Activated CD4-positive, alpha-beta T cell treated with anti-CD3 and anti-CD28 coated beads for 36 hours (primary cell): ENCODE data around the gene EPHA4. TPM values are rescaled to one million over a fixed set of nuclear protein-coding genes. Genes with fewer than 3 reads are reported as not detected.

ENCODE experiments used
- ATAC-seq: fragments of 200-7000 bp; cut with Tn5 transposase; one replicate; pipeline ENCODE4 v1.10.0; 2021; ENCODE audit warnings: mild to moderate bottlenecking, moderate library complexity
- CTCF ChIA-PET: fragments of 350-600 bp; sonication (Branson Sonifier 250); formaldehyde crosslinking; loops from one replicate; lab custom pipeline; 2021; ENCODE audit warnings: antibody characterized with exemption; lab: Charles Lee
- POLR2A ChIA-PET: fragments of 350-600 bp; sonication (Branson Sonifier 250); formaldehyde crosslinking; loops from one replicate; lab custom pipeline; 2021; ENCODE audit warnings: antibody characterized with exemption, inconsistent platforms; lab: Charles Lee
- DNase-seq: peaks from one replicate; pipeline ENCODE4 v3.0.0-alpha.2; 2020
- H3K27ac Mint-ChIP-seq: one replicate; pipeline ENCODE4 v1.8.0; 2021; ENCODE audit warnings: mixed read lengths
- H3K27me3 Mint-ChIP-seq: one replicate; pipeline ENCODE4 v1.8.0; 2021; ENCODE audit warnings: mixed read lengths
- H3K36me3 Mint-ChIP-seq: one replicate; pipeline ENCODE4 v1.8.0; 2021; ENCODE audit warnings: low read depth, mixed read lengths
- H3K4me1 Mint-ChIP-seq: one replicate; pipeline ENCODE4 v1.8.0; 2021; ENCODE audit warnings: mixed read lengths
- H3K4me3 Mint-ChIP-seq: one replicate; pipeline ENCODE4 v1.8.0; 2021; ENCODE audit warnings: mild to moderate bottlenecking, moderate library complexity, mixed read lengths
- H3K9me3 Mint-ChIP-seq: one replicate; pipeline ENCODE4 v1.8.0; 2021; ENCODE audit warnings: low read depth, mixed read lengths
- intact Hi-C, 2 experiments: fragments of 100-400 bp; cut with DNase I in 1 of 2; cut with micrococcal nuclease in 1 of 2; formaldehyde crosslinking; loops; one replicate each; pipeline versions ENCODE4 v1.14.2 to v1.15.1; 2022 to 2024; cut with DNase I, micrococcal nuclease
- total RNA-seq, 2 experiments: library from RNA; stranded (reverse); gene quantifications; one replicate each; pipeline ENCODE4 v1.2.3, GENCODE V29; 2021

The EPHA4 gene
- total RNA-seq, 2 experiments from 2014 or later, result 5.9 to 7.2 TPM

DNA sequence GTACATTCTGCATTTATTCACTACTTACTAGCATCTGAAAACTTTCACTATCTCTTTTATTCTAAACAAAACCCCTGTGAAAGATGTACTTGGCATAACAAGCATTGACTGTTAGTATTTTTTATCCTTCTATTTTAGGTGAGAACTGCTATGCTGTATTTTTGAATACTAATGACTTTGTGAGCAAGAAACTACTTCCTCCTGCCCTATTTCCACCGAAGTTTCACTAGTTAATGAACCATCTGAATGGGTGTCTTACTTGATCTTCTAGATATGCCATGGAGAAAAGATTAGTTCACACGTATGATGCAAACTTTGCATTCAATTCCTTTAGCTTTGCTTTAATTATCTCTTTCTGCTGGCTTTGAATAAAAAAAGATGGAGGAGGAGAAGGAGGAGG is 68.1 kb downstream of the EPHA4 start:
- CTCF ChIA-PET, result no interaction called here
- peak overlapping the region; percentile 23 for H3K27ac Mint-ChIP-seq
- H3K4me3 Mint-ChIP-seq, result no peak overlapping the region
- DNase-seq (no peak), ATAC-seq (no peak)
- H3K27me3 Mint-ChIP-seq, result no peaks in the 10 kb centered on the region
- intact Hi-C loops, result loop anchor here in 1 of 2 experiments (5.0 kb wide), 1 partner anchor 68 kb away; the partner anchor contains the start of gene EPHA4
- POLR2A ChIA-PET, result no interaction called here
- H3K36me3 Mint-ChIP-seq, result peaks cover 2% of the 10 kb centered on the region
- no peaks in the 10 kb centered on the region for H3K9me3 Mint-ChIP-seq
- H3K4me1 Mint-ChIP-seq, result peaks cover 39% of the 10 kb centered on the region

DNA sequence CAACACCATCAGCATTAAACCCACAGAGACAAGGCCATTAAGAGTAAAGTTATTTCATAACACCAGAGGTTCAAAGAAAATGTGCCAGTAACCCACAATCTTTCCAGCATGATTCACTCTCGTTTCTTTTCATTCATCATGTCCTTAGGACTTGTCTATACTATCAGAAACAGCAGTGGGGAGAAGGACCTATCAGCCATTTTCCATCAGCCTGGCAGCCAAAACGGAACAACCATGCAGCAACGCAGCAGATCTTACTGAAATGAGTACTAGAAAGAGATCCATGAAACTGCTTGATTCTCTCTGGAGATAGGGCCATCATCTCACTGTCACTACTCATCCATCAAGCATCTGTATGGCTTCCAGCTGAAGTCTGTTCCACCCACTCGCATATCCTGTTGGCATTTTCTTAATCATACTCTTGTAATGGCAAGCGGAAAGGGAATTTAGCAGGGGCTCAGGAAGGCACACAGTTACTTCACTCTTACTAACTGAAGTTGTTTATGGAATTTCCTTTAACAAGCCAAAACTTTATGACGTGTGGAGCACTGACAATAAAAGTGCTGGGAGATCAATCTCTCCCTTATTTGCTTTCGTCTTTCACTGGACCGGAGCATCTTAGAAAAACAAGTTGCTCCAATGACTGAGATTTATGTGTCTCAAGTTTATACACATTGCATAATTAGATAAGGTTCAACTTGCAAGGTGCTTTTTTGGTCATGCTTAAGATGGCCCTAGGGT is 69.7 kb downstream of the EPHA4 start:
- CTCF ChIA-PET, result no interaction called here
- Mint-ChIP-seq H3K9me3 (no peaks in the 10 kb centered on the region), H3K4me3 (no peak overlapping the region), H3K27me3 (no peaks in the 10 kb centered on the region), H3K4me1 (peaks cover 37% of the 10 kb centered on the region), H3K36me3 (peaks cover 2% of the 10 kb centered on the region), H3K27ac (peak overlapping the region; percentile 66)
- intact Hi-C loops, result loop anchor here (1.0 to 5.0 kb wide), 4 partner anchors 15 to 566 kb away; partner anchors contain the start of gene EPHA4 (in 1 of the 2)
- DNase-seq, result peak; percentile 56
- ATAC-seq, result peak; percentile 84
- POLR2A ChIA-PET, result interaction anchor here (0.6 kb wide), 1 partner anchor 1354 kb away, joined by 5 read pairs; no protein-coding TSS in a partner anchor

DNA sequence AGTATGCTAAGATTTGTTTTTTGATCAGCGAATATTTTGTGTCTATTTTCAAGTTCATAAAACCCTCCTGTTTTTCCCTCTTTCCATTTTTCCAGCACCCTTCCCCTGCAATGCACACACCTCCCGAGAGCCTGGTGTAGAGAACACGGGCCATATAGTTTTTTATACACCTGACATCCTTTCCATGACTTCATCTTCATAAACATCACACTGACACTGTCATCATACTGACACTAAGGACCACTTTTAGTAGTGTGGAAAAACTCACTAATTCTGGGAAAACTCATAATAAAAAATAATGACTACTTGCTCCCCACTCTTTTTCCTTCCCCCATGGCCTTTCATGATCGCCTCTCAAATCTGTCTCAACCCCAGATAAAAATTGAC is 70.2 kb downstream of the EPHA4 start:
- intact Hi-C loops, result loop anchor here (1.0 to 5.0 kb wide), 4 partner anchors 15 to 566 kb away; partner anchors contain the start of gene EPHA4 (in 1 of the 2)
- POLR2A ChIA-PET, result no interaction called here

DNA sequence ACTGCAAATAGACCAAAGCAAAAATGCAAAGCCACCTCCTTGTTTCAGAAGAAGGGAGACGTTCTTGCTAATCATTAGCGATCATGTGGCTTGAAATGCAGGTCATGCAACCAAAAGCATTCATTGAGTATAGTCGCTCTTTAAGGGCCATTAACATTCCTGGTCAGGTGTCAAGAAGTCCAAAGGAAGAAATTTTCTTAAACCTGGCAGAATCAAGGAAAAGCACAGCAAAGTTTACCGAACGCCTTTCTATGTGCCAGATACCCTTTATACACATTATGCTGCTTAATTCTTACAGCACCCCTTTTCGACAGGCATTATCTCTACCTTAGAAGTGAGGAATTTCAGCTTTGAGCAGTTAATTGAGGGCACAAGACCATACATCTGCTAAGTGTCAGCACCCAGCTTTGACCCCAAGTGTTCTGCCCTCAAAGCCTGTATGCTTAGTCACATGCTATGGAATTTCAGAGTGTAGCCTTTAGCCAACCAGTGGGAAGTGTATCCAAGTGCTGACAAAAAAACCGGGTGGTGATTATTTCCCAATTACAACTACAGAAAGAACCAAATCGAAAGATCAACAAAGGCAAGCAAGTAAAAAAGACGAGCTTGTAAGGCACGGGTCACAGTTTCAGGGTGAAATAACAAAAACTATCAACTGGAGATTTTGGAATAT is 70.8 kb downstream of the EPHA4 start:
- ATAC-seq, result no peak
- CTCF ChIA-PET, result no interaction called here
- peaks cover 32% of the 10 kb centered on the region for H3K4me1 Mint-ChIP-seq
- H3K27me3 Mint-ChIP-seq, result no peaks in the 10 kb centered on the region
- peaks cover 2% of the 10 kb centered on the region for H3K36me3 Mint-ChIP-seq
- no peak overlapping the region for H3K4me3 Mint-ChIP-seq
- H3K27ac Mint-ChIP-seq, result no peak overlapping the region
- POLR2A ChIA-PET, result no interaction called here
- DNase-seq, result no peak
- H3K9me3 Mint-ChIP-seq, result no peaks in the 10 kb centered on the region
- intact Hi-C loops, result loop anchor here in 1 of 2 experiments (5.0 kb wide), 1 partner anchor 71 kb away; the partner anchor contains the start of gene EPHA4

More for the DNA sequence above, 70.2 kb downstream of the EPHA4 start:
- Mint-ChIP-seq H3K36me3 (peaks cover 2% of the 10 kb centered on the region), H3K27ac (peak overlapping the region; percentile 66), H3K4me1 (peaks cover 32% of the 10 kb centered on the region), H3K27me3 (no peaks in the 10 kb centered on the region), H3K4me3 (no peak overlapping the region), H3K9me3 (no peaks in the 10 kb centered on the region)
- no peak for DNase-seq
- peak; percentile 54 for ATAC-seq
- CTCF ChIA-PET, result no interaction called here

DNA sequence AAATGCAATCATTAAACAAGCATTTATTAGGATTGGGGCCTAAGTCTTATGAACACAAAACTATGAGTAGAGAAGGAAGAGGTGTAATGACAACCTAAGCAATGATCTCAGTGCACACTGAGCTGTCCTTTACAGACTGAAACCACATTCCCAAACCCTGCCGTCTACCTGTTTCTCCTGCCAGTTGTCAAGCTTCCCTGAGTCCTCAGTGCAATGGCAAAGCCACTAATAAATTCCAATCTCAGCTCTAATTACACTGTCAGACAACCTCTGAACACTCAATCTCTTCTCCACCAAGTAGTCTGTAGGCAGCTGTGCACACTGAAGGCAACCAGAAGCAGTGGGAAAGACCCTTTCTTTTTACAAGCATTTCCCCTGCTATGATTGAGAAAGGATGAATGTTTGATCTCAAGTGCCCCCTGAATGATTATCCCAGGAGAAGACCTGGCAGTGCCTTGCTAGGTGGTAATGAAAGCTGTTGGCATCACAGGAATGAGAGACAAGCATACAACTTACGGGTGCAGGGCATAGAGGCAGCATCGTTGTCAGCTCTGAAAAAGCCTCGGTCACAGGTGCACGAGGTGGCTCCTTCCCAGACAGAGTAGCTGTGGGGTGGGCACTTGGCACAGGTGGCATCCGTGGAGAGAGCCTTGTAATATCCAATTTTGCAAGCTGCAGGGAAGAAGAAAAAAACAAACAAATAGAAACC is 71.4 kb downstream of the EPHA4 start:
- peaks cover 2% of the 10 kb centered on the region for H3K36me3 Mint-ChIP-seq
- intact Hi-C loops, result loop anchor here in 1 of 2 experiments (5.0 kb wide), 1 partner anchor 72 kb away; the partner anchor contains the start of gene EPHA4
- ATAC-seq, result no peak
- DNase-seq, result no peak
- no peak overlapping the region for H3K4me3 Mint-ChIP-seq
- peaks cover 32% of the 10 kb centered on the region for H3K4me1 Mint-ChIP-seq
- ChIA-PET POLR2A (no interaction called here), CTCF (no interaction called here)
- H3K27ac Mint-ChIP-seq, result peak overlapping the region; percentile 7
- H3K27me3 Mint-ChIP-seq, result no peaks in the 10 kb centered on the region
- no peaks in the 10 kb centered on the region for H3K9me3 Mint-ChIP-seq

DNA sequence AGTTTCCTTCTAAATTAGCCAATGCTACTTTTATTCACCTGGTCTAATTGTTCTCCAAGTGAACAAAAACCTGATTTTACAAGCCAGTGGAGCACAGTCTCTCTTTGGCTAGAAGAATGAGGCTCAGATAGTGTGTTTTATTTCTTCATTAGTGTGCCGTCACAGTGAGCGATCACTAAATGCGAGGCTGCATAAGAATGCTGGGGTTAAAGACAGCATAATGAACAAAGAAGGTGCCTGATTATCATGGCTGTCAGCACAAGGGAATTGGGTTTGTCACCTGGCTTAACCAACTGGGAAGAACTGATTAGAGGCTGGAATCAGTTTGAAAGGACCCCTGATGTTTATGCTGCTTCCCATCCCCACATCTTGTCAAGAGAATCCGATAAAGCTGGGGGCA is 76.4 kb downstream of the EPHA4 start:
- no peak for ATAC-seq
- ChIA-PET CTCF (no interaction called here), POLR2A (no interaction called here)
- Mint-ChIP-seq H3K9me3 (no peaks in the 10 kb centered on the region), H3K4me1 (peaks cover 13% of the 10 kb centered on the region), H3K27ac (no peak overlapping the region), H3K36me3 (peaks cover 10% of the 10 kb centered on the region), H3K27me3 (no peaks in the 10 kb centered on the region), H3K4me3 (no peak overlapping the region)
- no peak for DNase-seq
- intact Hi-C loops, result no loop called here

DNA sequence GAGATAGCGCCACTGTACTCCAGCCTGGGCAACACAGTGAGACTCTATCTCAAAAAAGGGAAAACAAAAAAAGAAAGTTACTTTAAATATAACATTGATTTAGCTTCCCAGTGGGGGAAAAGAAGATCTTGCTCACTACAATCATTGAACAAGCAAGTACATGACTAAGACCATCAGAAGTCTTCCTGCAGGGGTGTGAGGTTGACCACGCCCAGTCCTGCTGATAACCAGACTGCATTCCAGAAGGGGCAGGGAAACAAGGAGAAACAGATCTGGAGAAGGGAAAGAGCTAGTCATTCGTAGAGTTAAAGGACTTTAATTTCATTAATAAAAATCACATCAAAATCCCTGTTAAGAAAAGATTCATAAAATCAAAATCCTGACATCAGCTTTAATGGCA is 77.5 kb downstream of the EPHA4 start:
- peaks cover 8% of the 10 kb centered on the region for H3K36me3 Mint-ChIP-seq
- ChIA-PET POLR2A (no interaction called here), CTCF (interaction anchor here (0.7 kb wide), 1 partner anchor 19 kb away, joined by 3 read pairs; no protein-coding TSS in a partner anchor)
- H3K27me3 Mint-ChIP-seq, result no peaks in the 10 kb centered on the region
- DNase-seq, result no peak
- intact Hi-C loops, result no loop called here
- no peaks in the 10 kb centered on the region for H3K9me3 Mint-ChIP-seq
- no peak overlapping the region for H3K4me3 Mint-ChIP-seq
- peaks cover 4% of the 10 kb centered on the region for H3K4me1 Mint-ChIP-seq
- no peak overlapping the region for H3K27ac Mint-ChIP-seq
- no peak for ATAC-seq

DNA sequence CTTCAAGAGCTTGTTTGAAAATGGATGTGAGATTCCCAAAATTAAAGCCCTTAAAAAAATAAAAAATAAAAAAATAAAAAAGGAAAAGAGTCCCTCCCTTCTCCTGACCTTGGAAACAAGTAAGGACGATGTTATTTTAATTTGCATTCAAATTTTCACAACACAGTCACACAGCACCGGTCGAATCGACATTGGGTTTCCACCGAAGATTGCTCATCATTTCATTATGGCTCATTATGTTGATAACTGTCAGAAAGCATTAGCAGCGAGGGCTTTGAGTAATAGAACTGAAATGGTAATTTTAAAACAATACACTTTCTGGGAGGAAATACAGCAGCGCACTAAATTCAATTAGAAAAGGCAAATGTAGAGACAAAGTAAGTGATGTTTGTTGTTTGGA is 78.7 kb downstream of the EPHA4 start:
- no peaks in the 10 kb centered on the region for H3K9me3 Mint-ChIP-seq
- intact Hi-C loops, result no loop called here
- no peak overlapping the region for H3K4me3 Mint-ChIP-seq
- peaks cover 4% of the 10 kb centered on the region for H3K4me1 Mint-ChIP-seq
- ChIA-PET CTCF (interaction anchor here (0.7 kb wide), 1 partner anchor 534 kb away, joined by 3 read pairs; no protein-coding TSS in a partner anchor), POLR2A (no interaction called here)
- no peak for DNase-seq
- no peak overlapping the region for H3K27ac Mint-ChIP-seq
- peaks cover 8% of the 10 kb centered on the region for H3K36me3 Mint-ChIP-seq
- no peak for ATAC-seq
- no peaks in the 10 kb centered on the region for H3K27me3 Mint-ChIP-seq

DNA sequence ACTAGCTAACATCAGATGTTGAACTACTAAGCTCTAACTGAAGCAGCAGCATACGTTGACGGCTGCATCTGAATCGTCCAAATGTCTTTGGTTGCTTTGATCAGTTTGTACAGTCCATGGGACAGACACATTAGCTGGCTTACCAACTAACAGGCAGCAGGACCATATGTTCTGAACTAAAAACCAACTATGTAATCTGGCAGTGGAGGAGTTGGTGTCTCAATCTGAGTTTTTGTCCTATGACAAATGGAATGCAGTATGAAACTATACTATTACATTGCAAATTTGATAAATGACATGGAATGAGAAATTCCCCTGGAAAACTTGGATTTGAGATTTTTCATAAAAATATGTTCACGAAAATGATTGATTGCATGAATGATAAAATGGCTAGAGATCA is 79.5 kb downstream of the EPHA4 start:
- DNase-seq (no peak), ATAC-seq (no peak)
- POLR2A ChIA-PET, result no interaction called here
- Mint-ChIP-seq H3K4me1 (peaks cover 4% of the 10 kb centered on the region), H3K9me3 (no peaks in the 10 kb centered on the region), H3K27me3 (no peaks in the 10 kb centered on the region), H3K36me3 (peaks cover 8% of the 10 kb centered on the region), H3K4me3 (no peak overlapping the region), H3K27ac (no peak overlapping the region)
- intact Hi-C loops, result no loop called here
- CTCF ChIA-PET, result interaction anchor here (0.6 kb wide), 1 partner anchor 21 kb away, joined by 4 read pairs; no protein-coding TSS in a partner anchor

DNA sequence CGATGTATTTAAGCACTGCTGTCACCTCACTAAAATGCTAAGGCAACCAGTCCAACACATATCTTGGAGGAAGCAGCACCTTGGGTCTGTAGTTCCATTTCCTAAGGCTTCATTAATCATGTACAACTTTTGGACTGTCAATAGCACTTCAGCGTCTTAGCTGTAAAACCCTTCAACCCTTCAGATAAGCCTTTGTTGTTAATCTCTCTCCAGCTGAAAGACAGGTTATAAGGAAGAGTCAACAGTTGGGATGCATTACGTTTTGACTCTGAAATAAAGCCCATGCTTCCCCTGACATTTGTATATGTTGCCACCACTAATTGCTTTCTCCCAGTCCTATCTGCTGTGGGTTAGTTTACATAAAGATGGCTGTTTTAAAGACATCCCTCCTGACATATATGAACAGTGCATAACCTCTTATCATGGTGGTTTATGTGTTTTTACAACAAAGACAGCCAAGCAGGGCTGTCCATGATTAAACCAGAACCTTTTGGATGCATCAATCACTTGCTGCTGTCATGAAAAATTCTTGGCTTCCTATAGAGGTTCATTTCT is 81.5 kb downstream of the EPHA4 start:
- POLR2A ChIA-PET, result no interaction called here

More for the DNA sequence above, 81.5 kb downstream of the EPHA4 start:
- CTCF ChIA-PET, result interaction anchor here (0.7 kb wide), 1 partner anchor 27 kb away, joined by 3 read pairs; no protein-coding TSS in a partner anchor
- H3K4me3 Mint-ChIP-seq, result no peak overlapping the region
- peaks cover 8% of the 10 kb centered on the region for H3K36me3 Mint-ChIP-seq
- peaks cover 4% of the 10 kb centered on the region for H3K4me1 Mint-ChIP-seq
- H3K9me3 Mint-ChIP-seq, result no peaks in the 10 kb centered on the region
- DNase-seq, result no peak
- H3K27ac Mint-ChIP-seq, result no peak overlapping the region
- intact Hi-C loops, result no loop called here
- no peaks in the 10 kb centered on the region for H3K27me3 Mint-ChIP-seq
- ATAC-seq, result no peak
